Urinary bladder (tissue), 4 donors: ENCODE data around the gene MAPKAPK2. TPM values are rescaled to one million over a fixed set of nuclear protein-coding genes. Genes with fewer than 3 reads are reported as not detected.
"Not testable (repeated sequence)": the region's sequence is repeated elsewhere in the genome, so short reads cannot be mapped to it uniquely, and the experiment has no call there.

Source experiments
- DNase-seq: peaks from one replicate; pipeline ENCODE4 v3.0.0-alpha.2; 2015; ENCODE audit errors: extremely low spot score
- H3K27ac ChIP-seq: one replicate; pipeline ENCODE4 v1.5.1; 2013; ENCODE audit warnings: low read depth, mild to moderate bottlenecking, moderate library complexity
- H3K36me3 ChIP-seq: one replicate; pipeline ENCODE4 v1.6.1; 2013; ENCODE audit warnings: mild to moderate bottlenecking, moderate library complexity; ENCODE audit not compliant: insufficient read depth
- H3K4me1 ChIP-seq: one replicate; pipeline ENCODE4 v1.6.1; 2013; ENCODE audit warnings: mild to moderate bottlenecking, moderate library complexity; ENCODE audit not compliant: insufficient read depth
- H3K4me3 ChIP-seq: one replicate; pipeline ENCODE4 v1.5.1; 2013; ENCODE audit warnings: low read depth, low read length
- WGBS: extraction: QIAGEN DNeasy Blood & Tissue Kit; methylation state at CpG from one replicate; pipeline ENCODE4 v1.1.7; 2013; 5-methylcytosine and 5-hydroxymethylcytosine counted together
- polyA plus RNA-seq: library from polyadenylated mRNA; stranded (reverse); fragments of 200-250 nt; gene quantifications from one replicate; pipeline ENCODE4 v1.2.3, GENCODE V29; 2013
- total RNA-seq: library from RNA; depleted of rRNA; stranded (reverse); fragments of >200 nt; gene quantifications from one replicate; pipeline ENCODE4 v1.2.3, GENCODE V29; 2014
- donor health status: healthy with polysubstance abuse.
- donor health status: healthy.

Gene MAPKAPK2
- total and polyA plus RNA-seq, 2 donors, result 20.4 to 49.5 TPM

GRCh38 chr1:206752481-206752880 lies 67.8 kb downstream of the MAPKAPK2 start:
- WGBS, result 91% methylated on average over 2 of the region's 2 CpGs
- no peaks in the 10 kb centered on the region for H3K36me3 ChIP-seq
- no peak for DNase-seq
- no peaks in the 10 kb centered on the region for H3K4me1 ChIP-seq
- no peak overlapping the region for H3K4me3 ChIP-seq
- H3K27ac ChIP-seq, result no peak overlapping the region

GRCh38 chr1:206753141-206753540 lies 68.4 kb downstream of the MAPKAPK2 start:
- 74% methylated on average over 3 of the region's 3 CpGs for WGBS
- no peaks in the 10 kb centered on the region for H3K4me1 ChIP-seq

GRCh38 chr1:206754011-206754410 lies 69.3 kb downstream of the MAPKAPK2 start:
- 64% methylated on average over 1 of the region's 1 CpG for WGBS
- Histone ChIP-seq H3K36me3 (no peaks in the 10 kb centered on the region), H3K4me1 (no peaks in the 10 kb centered on the region), H3K4me3 (no peak overlapping the region), H3K27ac (no peak overlapping the region)
- DNase-seq, result no peak

More at GRCh38 chr1:206753141-206753540, 68.4 kb downstream of the MAPKAPK2 start:
- DNase-seq, result no peak
- Histone ChIP-seq H3K36me3 (no peaks in the 10 kb centered on the region), H3K4me3 (no peak overlapping the region), H3K27ac (no peak overlapping the region)

- DNase-seq, result no peak
- H3K27ac ChIP-seq, result no peak overlapping the region
- H3K36me3 ChIP-seq, result no peaks in the 10 kb centered on the region
- no peak overlapping the region for H3K4me3 ChIP-seq
- WGBS, result 77% methylated on average over 13 of the region's 13 CpGs
- H3K4me1 ChIP-seq, result no peaks in the 10 kb centered on the region
Observed at GRCh38 chr1:206757524-206758266, 73.0 kb downstream of the MAPKAPK2 start.

- Histone ChIP-seq H3K4me1 (no peaks in the 10 kb centered on the region), H3K36me3 (no peaks in the 10 kb centered on the region), H3K4me3 (no peak overlapping the region), H3K27ac (no peak overlapping the region)
- 76% methylated on average over 1 of the region's 1 CpG for WGBS
- DNase-seq, result no peak
Observed at GRCh38 chr1:206760590-206760989, 75.9 kb downstream of the MAPKAPK2 start.

- Histone ChIP-seq H3K36me3 (no peaks in the 10 kb centered on the region), H3K27ac (no peak overlapping the region), H3K4me1 (no peaks in the 10 kb centered on the region), H3K4me3 (no peak overlapping the region)
- no peak for DNase-seq
- WGBS, result 71% methylated on average over 6 of the region's 6 CpGs
Observed at GRCh38 chr1:206761159-206761768, 76.6 kb downstream of the MAPKAPK2 start.

GRCh38 chr1:206762741-206763364 lies 78.1 kb downstream of the MAPKAPK2 start:
- not testable (repeated sequence) for H3K36me3 ChIP-seq, H3K4me3 ChIP-seq, DNase-seq, H3K4me1 ChIP-seq, H3K27ac ChIP-seq
- 91% methylated on average over 12 of the region's 12 CpGs for WGBS

GRCh38 chr1:206765771-206766170 lies 81.1 kb downstream of the MAPKAPK2 start:
- 83% methylated on average over 1 of the region's 1 CpG for WGBS
- not testable (repeated sequence) for DNase-seq, H3K4me1 ChIP-seq, H3K4me3 ChIP-seq, H3K36me3 ChIP-seq, H3K27ac ChIP-seq

- H3K4me3 ChIP-seq, result no peak overlapping the region
- no peak for DNase-seq
- WGBS, result 34% methylated on average over 8 of the region's 8 CpGs
- no peak overlapping the region for H3K27ac ChIP-seq
- no peaks in the 10 kb centered on the region for H3K36me3 ChIP-seq
- no peaks in the 10 kb centered on the region for H3K4me1 ChIP-seq
Observed at GRCh38 chr1:206766251-206766856, 81.6 kb downstream of the MAPKAPK2 start.

GRCh38 chr1:206768472-206769303 lies 84.0 kb downstream of the MAPKAPK2 start:
- no peak overlapping the region for H3K27ac ChIP-seq

GRCh38 chr1:206769304-206769731 lies 84.6 kb downstream of the MAPKAPK2 start:
- no peak overlapping the region for H3K4me3 ChIP-seq
- H3K27ac ChIP-seq, result no peak overlapping the region
- no peaks in the 10 kb centered on the region for H3K36me3 ChIP-seq
- WGBS, result 84% methylated on average over 7 of the region's 7 CpGs
- no peak for DNase-seq
- H3K4me1 ChIP-seq, result no peaks in the 10 kb centered on the region

More at GRCh38 chr1:206768472-206769303, 84.0 kb downstream of the MAPKAPK2 start:
- H3K36me3 ChIP-seq, result no peaks in the 10 kb centered on the region
- no peaks in the 10 kb centered on the region for H3K4me1 ChIP-seq
- WGBS, result 78% methylated on average over 14 of the region's 14 CpGs
- no peak overlapping the region for H3K4me3 ChIP-seq
- no peak for DNase-seq

- DNase-seq, result no peak
- Histone ChIP-seq H3K36me3 (no peaks in the 10 kb centered on the region), H3K27ac (no peak within 1 kb of the TSS), H3K4me1 (no peaks in the 10 kb centered on the region), H3K4me3 (no peak within 1 kb of the TSS)
- 58% methylated on average over 9 of the region's 9 CpGs for WGBS
Observed at GRCh38 chr1:206770531-206771337, 86.0 kb downstream of the MAPKAPK2 start, which contains the start of gene IL19. IL19 (plus strand) TSS chr1:206770773; CDS start chr1:206836663, 65,890 bp downstream.
